ENCODE results near the gene AMT.

GRCh38 chr3:49410066-49410845 lies 12.0 kb downstream of the AMT start:
- TF ChIP-seq CTCF (conservative IDR thresholded peaks at IDR 0.05; ENCODE audit: low read length) (no peak), EZH2phosphoT487 (IDR thresholded peaks at IDR 0.05; ENCODE audit: borderline replicate concordance, low read depth, low read length) (no peak)

Measured in OCI-LY7 (cell line).